GM12878 (cell line): Measurements from ENCODE around the gene FLT1. TPM values are rescaled to one million over a fixed set of nuclear protein-coding genes. Genes with fewer than 3 reads are reported as not detected.

Source experiments
- ATAC-seq: fragments of 200-7000 bp; cut with Tn5 transposase; 3 replicates; pipeline ENCODE4 v1.9.1; 2020; ENCODE audit warnings: mild to moderate bottlenecking, moderate library complexity
- BruUV-seq: library from RNA; stranded (reverse); fragments of 400-500 nt; replicated peaks from 2 replicates; lab custom pipeline; 2021; lab: Mats Ljungman, UMichigan
- CTCF ChIA-PET: fragments of 300-600 bp; sonication (Branson Sonifier 250); formaldehyde crosslinking; extraction: SDS; loops from one replicate; lab custom pipeline; 2021; ENCODE audit warnings: inconsistent platforms; lab: Yijun Ruan, JAX
- POLR2A ChIA-PET: fragments of 350-600 bp; formaldehyde crosslinking; extraction: SDS; loops from one replicate; lab custom pipeline; 2021; ENCODE audit warnings: inconsistent platforms; lab: Charles Lee
- RAD21 ChIA-PET: fragments of 300-600 bp; sonication (Branson Sonifier 250); formaldehyde crosslinking; loops from one replicate; lab custom pipeline; 2023; ENCODE audit warnings: antibody characterized with exemption; ENCODE audit not compliant: unreplicated experiment; lab: Charles Lee
- SMC1A ChIA-PET: fragments of 300-600 bp; sonication (Branson Sonifier 250); formaldehyde crosslinking; loops from one replicate; lab custom pipeline; 2023; ENCODE audit not compliant: unreplicated experiment, uncharacterized antibody; lab: Charles Lee
- DNase-seq: peaks from one replicate; pipeline ENCODE4 v3.0.0-alpha.2; 2011; ENCODE audit warnings: low read depth, low spot score
- FAIRE-seq: peaks from 3 replicates; lab custom pipeline; 2011; peaks lifted over from hg19 to GRCh38; lab: Jason Lieb, UNC
- H2AFZ ChIP-seq: 2 replicates; pipeline ENCODE4 v1.6.0; 2011; ENCODE audit warnings: low read depth, low read length, control low read depth; ENCODE audit not compliant: control insufficient read depth
- H3K27ac ChIP-seq: 2 replicates; pipeline ENCODE4 v1.5.1; 2011; ENCODE audit warnings: control low read depth; ENCODE audit not compliant: control insufficient read depth, insufficient read depth
- H3K27me3 ChIP-seq, 2 experiments: replicated peaks in 1 of 2; 2 replicates each; pipeline versions ENCODE4 v1.6.0 to v1.6.1; 2011; ENCODE audit warnings: low read length in 1 of 2; ENCODE audit not compliant: control insufficient read depth in 2 of 2, insufficient read depth in 2 of 2
- H3K36me3 ChIP-seq, 2 experiments: 2 replicates each; pipeline ENCODE4 v1.5.1; 2011; ENCODE audit warnings: low read length in 1 of 2; ENCODE audit not compliant: control insufficient read depth in 2 of 2, insufficient read depth in 2 of 2
- H3K4me1 ChIP-seq: 2 replicates; pipeline ENCODE4 v1.6.1; 2011; ENCODE audit warnings: mild to moderate bottlenecking, low read length, moderate library complexity, mixed read lengths; ENCODE audit not compliant: control insufficient read depth, insufficient read depth
- H3K4me2 ChIP-seq: 2 replicates; pipeline ENCODE4 v1.6.0; 2011; ENCODE audit warnings: control low read depth; ENCODE audit not compliant: control insufficient read depth, insufficient read depth
- H3K4me3 ChIP-seq: fragments of 200-600 bp; sonication (generic); 2 replicates; pipeline ENCODE4 v1.5.1; 2016
- H3K79me2 ChIP-seq: 2 replicates; pipeline ENCODE4 v1.6.0; 2011; ENCODE audit warnings: low read length; ENCODE audit not compliant: control insufficient read depth, insufficient read depth
- H3K9ac ChIP-seq: 2 replicates; pipeline ENCODE4 v1.8.0; 2011; ENCODE audit warnings: low read length, control low read depth, mixed read lengths; ENCODE audit not compliant: control insufficient read depth, insufficient read depth
- H3K9me3 ChIP-seq: replicated peaks from 3 replicates; pipeline ENCODE4 v1.5.1; 2011; ENCODE audit warnings: mild to moderate bottlenecking, low read length; ENCODE audit not compliant: control insufficient read depth, insufficient read depth
- H4K20me1 ChIP-seq: 2 replicates; pipeline ENCODE4 v1.6.0; 2011; ENCODE audit not compliant: control insufficient read depth, insufficient read depth
- ASH2L ChIP-seq: fragments of 300-600, 200-600 bp; sonication (generic); IDR thresholded peaks from 2 replicates; pipeline ENCODE4 v1.6.1; 2017; ENCODE audit warnings: low read depth, mild to moderate bottlenecking, borderline replicate concordance
- CHD1 ChIP-seq: IDR thresholded peaks from 2 replicates; pipeline ENCODE4 v1.6.1; 2012; ENCODE audit warnings: low read depth, low read length, improper control_type of control experiment
- GABPA ChIP-seq: IDR thresholded peaks from 2 replicates; pipeline ENCODE4 v1.6.1; 2014; ENCODE audit warnings: antibody characterized with exemption, low read depth, mild to moderate bottlenecking, inconsistent platforms
- HDGF ChIP-seq: fragments of 450-650 bp; IDR thresholded peaks from 2 replicates; pipeline ENCODE4 v1.6.1; 2016; ENCODE audit warnings: antibody characterized with exemption
- IRF4 ChIP-seq: IDR thresholded peaks from 2 replicates; pipeline ENCODE4 v1.6.1; 2011; ENCODE audit warnings: low read depth, low read length
- JUNB ChIP-seq: IDR thresholded peaks from 2 replicates; pipeline ENCODE4 v1.6.1; 2016; ENCODE audit warnings: antibody characterized with exemption, mild to moderate bottlenecking
- JUND ChIP-seq: IDR thresholded peaks from 2 replicates; pipeline ENCODE4 v1.6.1; 2012; ENCODE audit warnings: low read depth, mild to moderate bottlenecking, low read length, improper control_type of control experiment, moderate library complexity
- MLLT1 ChIP-seq: fragments of 450-650 bp; IDR thresholded peaks from 2 replicates; pipeline ENCODE4 v1.6.1; 2016; ENCODE audit warnings: mild to moderate bottlenecking
- MTA3 ChIP-seq: IDR thresholded peaks from 2 replicates; pipeline ENCODE4 v1.6.1; 2012; ENCODE audit warnings: low read length, inconsistent platforms, borderline replicate concordance
- MYB ChIP-seq: fragments of 150-350 bp; IDR thresholded peaks from 2 replicates; pipeline ENCODE4 v1.6.1; 2014; ENCODE audit warnings: mild to moderate bottlenecking, low read depth, low read length, borderline replicate concordance
- MYC ChIP-seq: IDR thresholded peaks from 2 replicates; pipeline ENCODE4 v1.6.1; 2011; ENCODE audit warnings: mild to moderate bottlenecking, low read length, moderate library complexity, inconsistent platforms; ENCODE audit not compliant: insufficient read depth, insufficient replicate concordance, insufficient read length, severe bottlenecking
- NFXL1 ChIP-seq: fragments of 450-650 bp; IDR thresholded peaks from 2 replicates; pipeline ENCODE4 v1.6.1; 2017; ENCODE audit warnings: antibody characterized with exemption, mild to moderate bottlenecking, borderline replicate concordance
- NR2C1 ChIP-seq: fragments of 450-650 bp; IDR thresholded peaks from 2 replicates; pipeline ENCODE4 v1.6.1; 2017; ENCODE audit warnings: antibody characterized with exemption, mild to moderate bottlenecking, moderate library complexity
- RFX5 ChIP-seq: IDR thresholded peaks from 2 replicates; pipeline ENCODE4 v1.6.1; 2011; ENCODE audit warnings: low read depth, low read length, improper control_type of control experiment
- SIX5 ChIP-seq: IDR thresholded peaks from 2 replicates; pipeline ENCODE4 v1.6.1; 2011; ENCODE audit warnings: mild to moderate bottlenecking, low read depth, low read length, moderate library complexity; ENCODE audit not compliant: severe bottlenecking
- SRF ChIP-seq, 2 experiments: IDR thresholded peaks; 2 replicates each; pipeline ENCODE4 v1.6.1; 2011; ENCODE audit warnings: low read depth in 2 of 2, low read length in 2 of 2, mild to moderate bottlenecking in 1 of 2, moderate library complexity in 1 of 2
- USF2 ChIP-seq: IDR thresholded peaks from 2 replicates; pipeline ENCODE4 v1.6.1; 2011; ENCODE audit warnings: low read depth, low read length, improper control_type of control experiment, borderline replicate concordance
- ZNF217 ChIP-seq: fragments of 450-650 bp; IDR thresholded peaks from 2 replicates; pipeline ENCODE4 v1.6.1; 2017; ENCODE audit warnings: antibody characterized with exemption, mild to moderate bottlenecking
- WGBS: methylation state at CpG from one replicate; pipeline ENCODE4 v1.1.6; 2016; ENCODE audit warnings: low lambda C conversion rate; ENCODE audit not compliant: insufficient replicate concordance, insufficient coverage; ENCODE audit errors: missing lambda C conversion rate; 5-methylcytosine and 5-hydroxymethylcytosine counted together
- in situ Hi-C: fragments of 300-500 bp; cut with MboI; formaldehyde crosslinking; loops from 9 replicates; pipeline ENCODE4 v1.14.3; 2018; ENCODE audit warnings: mixed read lengths
- intact Hi-C: fragments of 100-400 bp; cut with micrococcal nuclease; formaldehyde crosslinking; loops from one replicate; pipeline ENCODE4 v1.14.2; 2022; ENCODE audit not compliant: unreplicated experiment
- polyA plus RNA-seq, 11 experiments: library from polyadenylated mRNA; depleted of rRNA in 4 of 11; unstranded in 6 of 11; stranded (reverse) in 5 of 11; fragments of >200 nt; fragmentation: Nextera tagmentation in 4 of 11; fragmentation: Illumina TruSeq in 1 of 11; extraction: Ambion mirVana in 4 of 11; extraction: Trizol in 1 of 11; gene quantifications; 1 replicate in 1 of 11; 2 replicates in 10 of 11; pipeline versions ENCODE4 v1.2.1 to v1.2.3, GENCODE V29; 2011 to 2016; ENCODE audit warnings: inconsistent platforms in 2 of 11, missing spikeins in 2 of 11, low read depth in 1 of 11
- total RNA-seq, 4 experiments: library from RNA; depleted of rRNA in 3 of 4; stranded (reverse); fragments of >200 nt in 3 of 4; fragmentation: Illumina TruSeq in 1 of 4; extraction: Trizol in 1 of 4; gene quantifications; 2 replicates each; pipeline versions ENCODE4 v1.2.1 to v1.2.3, GENCODE V29; 2013 to 2021
- TF ChIP-seq, protein P1 (sequence below): fragments of 450-650 bp; formaldehyde crosslinking; IDR thresholded peaks from 2 replicates; pipeline ENCODE4 v1.5.0; 2022; ENCODE audit warnings: mild to moderate bottlenecking, missing genetic modification characterization

Gene FLT1
- total and polyA plus RNA-seq, 10 of the 15 experiments (the other 5 are each of a cell fraction or from before 2014, with no cell fraction given): 0.55 to 5.6 (median 0.84) TPM

DNA sequence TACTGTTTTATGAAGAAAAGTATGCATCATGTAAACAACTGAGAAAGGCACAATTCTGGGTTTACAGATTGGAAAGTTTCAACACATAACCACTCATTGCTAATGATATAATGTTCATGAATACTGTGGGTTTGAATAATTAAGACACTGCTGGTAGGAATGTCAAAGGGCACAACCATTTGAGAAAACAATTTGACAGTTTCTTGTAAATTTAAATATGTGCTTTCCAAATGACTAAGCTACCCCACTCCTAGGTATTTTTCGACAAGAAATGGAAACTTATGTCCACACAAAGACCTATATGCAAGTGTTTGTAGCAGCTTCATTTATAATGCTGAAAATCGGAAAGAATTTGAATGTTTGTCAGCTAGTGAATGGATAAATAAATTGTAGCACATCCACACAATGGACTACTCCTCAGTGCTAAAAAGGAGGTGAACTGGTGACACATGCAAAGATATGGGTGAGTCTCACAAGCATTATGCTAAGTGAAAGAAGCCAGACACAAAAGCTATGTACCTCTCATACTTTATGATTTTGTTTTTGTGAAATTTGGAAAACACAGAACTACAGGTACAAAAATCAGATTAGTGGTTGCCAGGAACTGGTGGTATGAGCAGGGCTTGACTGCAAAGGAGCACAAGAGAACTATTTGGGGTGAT is 44.8 kb upstream of the FLT1 start:
- Histone ChIP-seq H3K9me3 (peaks cover 13% of the 10 kb centered on the region; the same call in 2 of the 3 replicates), H4K20me1 (no peaks in the 10 kb centered on the region), H3K9ac (no peak overlapping the region), H3K4me3 (no peak overlapping the region), H3K36me3 (no peaks in the 10 kb centered on the region), H3K4me1 (peaks cover 14% of the 10 kb centered on the region), H2AFZ (peak overlapping the region; percentile 28), H3K79me2 (no peaks in the 10 kb centered on the region), H3K4me2 (peak overlapping the region; percentile 10), H3K27ac (no peak overlapping the region), H3K27me3 (no peaks in the 10 kb centered on the region)
- RAD21 ChIA-PET: interaction anchor here (0.7 to 2.1 kb wide), 5 partner anchors 37 to 215 kb away, joined by 3 to 8 read pairs (median 4); no protein-coding TSS in a partner anchor
- ATAC-seq (peak; percentile 38), DNase-seq (no peak), FAIRE-seq (no peak)
- SMC1A ChIA-PET: interaction anchor here (0.7 to 2.7 kb wide), 16 partner anchors 9 to 216 kb away, joined by 3 to 13 read pairs (median 4); no protein-coding TSS in a partner anchor
- in situ Hi-C loops (no loop called here), intact Hi-C loops (no loop called here)
- 13% methylated on average over 2 of the region's 2 CpGs for WGBS
- BruUV-seq: no TSS peak
- POLR2A ChIA-PET: interaction anchor here (0.9 to 1.1 kb wide), 4 partner anchors 18 to 117 kb away, joined by 3 to 4 read pairs (median 3); no protein-coding TSS in a partner anchor
- CTCF ChIA-PET: interaction anchor here (0.9 to 2.2 kb wide), 4 partner anchors 12 to 98 kb away, joined by 3 to 8 read pairs (median 4); no protein-coding TSS in a partner anchor
- TF ChIP-seq MTA3: no peak
- peak; percentile 64; the same call in 1 of the 2 replicates for TF ChIP-seq JUND
- no peak for TF ChIP-seq HDGF
- no peak for TF ChIP-seq SRF (IDR thresholded peaks at IDR 0.05; ENCODE audit: low read depth in 2 of 2, low read length in 2 of 2)
- no peak for TF ChIP-seq MYC
- TF ChIP-seq NR2C1: no peak
- TF ChIP-seq, protein P1, sequence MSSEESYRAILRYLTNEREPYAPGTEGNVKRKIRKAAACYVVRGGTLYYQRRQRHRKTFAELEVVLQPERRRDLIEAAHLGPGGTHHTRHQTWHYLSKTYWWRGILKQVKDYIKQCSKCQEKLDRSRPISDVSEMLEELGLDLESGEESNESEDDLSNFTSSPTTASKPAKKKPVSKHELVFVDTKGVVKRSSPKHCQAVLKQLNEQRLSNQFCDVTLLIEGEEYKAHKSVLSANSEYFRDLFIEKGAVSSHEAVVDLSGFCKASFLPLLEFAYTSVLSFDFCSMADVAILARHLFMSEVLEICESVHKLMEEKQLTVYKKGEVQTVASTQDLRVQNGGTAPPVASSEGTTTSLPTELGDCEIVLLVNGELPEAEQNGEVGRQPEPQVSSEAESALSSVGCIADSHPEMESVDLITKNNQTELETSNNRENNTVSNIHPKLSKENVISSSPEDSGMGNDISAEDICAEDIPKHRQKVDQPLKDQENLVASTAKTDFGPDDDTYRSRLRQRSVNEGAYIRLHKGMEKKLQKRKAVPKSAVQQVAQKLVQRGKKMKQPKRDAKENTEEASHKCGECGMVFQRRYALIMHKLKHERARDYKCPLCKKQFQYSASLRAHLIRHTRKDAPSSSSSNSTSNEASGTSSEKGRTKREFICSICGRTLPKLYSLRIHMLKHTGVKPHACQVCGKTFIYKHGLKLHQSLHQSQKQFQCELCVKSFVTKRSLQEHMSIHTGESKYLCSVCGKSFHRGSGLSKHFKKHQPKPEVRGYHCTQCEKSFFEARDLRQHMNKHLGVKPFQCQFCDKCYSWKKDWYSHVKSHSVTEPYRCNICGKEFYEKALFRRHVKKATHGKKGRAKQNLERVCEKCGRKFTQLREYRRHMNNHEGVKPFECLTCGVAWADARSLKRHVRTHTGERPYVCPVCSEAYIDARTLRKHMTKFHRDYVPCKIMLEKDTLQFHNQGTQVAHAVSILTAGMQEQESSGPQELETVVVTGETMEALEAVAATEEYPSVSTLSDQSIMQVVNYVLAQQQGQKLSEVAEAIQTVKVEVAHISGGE (CRISPR knock-in tag): no peak
- no peak for TF ChIP-seq CHD1
- peak; percentile 77; the same call in 1 of the 2 replicates for TF ChIP-seq IRF4
- TF ChIP-seq SIX5: no peak
- no peak for TF ChIP-seq NFXL1
- TF ChIP-seq ZNF217: peak; percentile 86; the same call in 1 of the 2 replicates
- no peak for TF ChIP-seq MYB
- peak; percentile 73 for TF ChIP-seq JUNB
- TF ChIP-seq USF2: no peak
- TF ChIP-seq RFX5: no peak
- no peak for TF ChIP-seq ASH2L
- TF ChIP-seq MLLT1: no peak
- TF ChIP-seq GABPA: no peak
